Activated CD4-positive, alpha-beta memory T cell treated with anti-CD3 and anti-CD28 coated beads, Interleukin-2, amount 10 ng/mL, durations not matched to agents 7 days and 5 days (primary cell): ENCODE results near the gene PFDN4. TPM values are rescaled to one million over a fixed set of nuclear protein-coding genes. Genes with fewer than 3 reads are reported as not detected.
A peak's percentile ranks its signal among the peaks of the same experiment; 100 is the strongest.

Experiments
- CTCF ChIA-PET: fragments of 350-600 bp; sonication (Branson Sonifier 250); formaldehyde crosslinking; loops from one replicate; lab custom pipeline; 2021; ENCODE audit warnings: antibody characterized with exemption, inconsistent platforms; lab: Charles Lee
- POLR2A ChIA-PET: fragments of 350-600 bp; sonication (Branson Sonifier 250); formaldehyde crosslinking; loops from one replicate; lab custom pipeline; 2021; ENCODE audit warnings: antibody characterized with exemption; lab: Charles Lee
- DNase-seq: peaks from one replicate; pipeline ENCODE4 v3.0.0-alpha.2; 2020
- H3K27ac Mint-ChIP-seq: one replicate; pipeline ENCODE4 v1.8.0; 2021; ENCODE audit warnings: mild to moderate bottlenecking, mixed read lengths
- H3K27me3 Mint-ChIP-seq: one replicate; pipeline ENCODE4 v1.8.0; 2021; ENCODE audit warnings: mixed read lengths
- H3K36me3 Mint-ChIP-seq: one replicate; pipeline ENCODE4 v1.8.0; 2021; ENCODE audit warnings: low read depth, mixed read lengths
- H3K4me1 Mint-ChIP-seq: one replicate; pipeline ENCODE4 v1.8.0; 2021; ENCODE audit warnings: mixed read lengths
- H3K4me3 Mint-ChIP-seq: one replicate; pipeline ENCODE4 v1.8.0; 2021; ENCODE audit warnings: mild to moderate bottlenecking, mixed read lengths
- H3K9me3 Mint-ChIP-seq: one replicate; pipeline ENCODE4 v1.8.0; 2021; ENCODE audit warnings: mixed read lengths
- total RNA-seq, 2 experiments: library from RNA; stranded (reverse); gene quantifications; one replicate each; pipeline ENCODE4 v1.2.3, GENCODE V29; 2021

PFDN4 gene
- total RNA-seq = 10 to 100 TPM; 28.1 to 30.3 TPM

DNA sequence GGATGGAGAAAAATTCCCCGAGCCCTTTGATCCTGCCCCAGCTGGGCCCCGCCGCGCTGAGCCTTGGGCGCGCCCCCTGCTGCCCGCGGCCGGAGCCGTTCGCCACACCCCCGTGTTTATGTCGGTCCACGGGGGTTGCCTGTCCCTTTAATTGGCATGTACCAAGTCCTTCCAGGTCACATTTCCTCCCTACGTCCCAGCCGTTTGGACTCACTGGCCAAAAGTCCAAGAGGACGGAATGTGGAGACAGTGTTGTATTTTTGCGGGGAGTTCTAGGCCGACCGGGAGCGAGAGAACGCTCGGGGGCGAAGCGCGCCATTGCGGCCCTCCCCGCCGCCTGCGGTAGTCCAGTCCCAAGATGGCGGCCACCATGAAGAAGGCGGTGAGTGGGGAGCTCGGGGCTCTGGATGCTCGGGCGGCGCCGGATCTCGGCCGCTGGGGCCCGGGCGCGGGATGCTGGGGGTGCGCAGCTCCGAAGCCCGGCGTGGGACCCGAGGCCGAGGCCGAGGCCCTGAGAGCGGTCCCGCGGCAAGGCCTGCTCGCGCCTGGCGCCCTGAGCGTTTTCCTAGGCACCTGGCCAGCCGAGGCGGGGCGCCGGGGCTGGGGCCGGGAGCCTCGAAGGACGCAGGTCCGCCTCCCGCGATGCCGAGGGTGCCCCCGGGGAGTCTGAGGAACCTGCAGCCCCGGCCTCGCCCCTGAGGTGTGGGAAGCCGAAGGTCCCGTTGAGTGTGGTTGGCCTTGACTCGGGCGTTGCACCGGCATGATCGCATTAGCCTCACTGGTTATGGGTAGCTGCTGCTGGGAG is at the start of gene PFDN4:
Gene PFDN4, plus strand, starts transcription at position 345 of the 805 bp plus-strand sequence. Its CDS starts 14 bp downstream, at position 359.
- Mint-ChIP-seq H3K36me3 (peaks cover 7% of the 10 kb centered on the region), H3K27ac (peak within 1 kb of the TSS; percentile 96), H3K27me3 (no peaks in the 10 kb centered on the region), H3K4me3 (peak within 1 kb of the TSS; percentile 93), H3K9me3 (no peaks in the 10 kb centered on the region), H3K4me1 (peaks cover 21% of the 10 kb centered on the region)
- DNase-seq = peak; percentile 79
- ChIA-PET POLR2A (interaction anchor here (0.9 to 2.5 kb wide), 9 partner anchors 8 to 453 kb away, joined by 3 to 8 read pairs (median 5); no protein-coding TSS in a partner anchor), CTCF (interaction anchor here (0.6 to 3.9 kb wide), 16 partner anchors 8 to 1233 kb away, joined by 3 to 21 read pairs (median 4); no protein-coding TSS in a partner anchor)

GRCh38 chr20:54158226-54158625 is 49.7 kb upstream of the PFDN4 start:
- Mint-ChIP-seq H3K4me3 (no peak overlapping the region), H3K27me3 (peaks cover 13% of the 10 kb centered on the region), H3K9me3 (no peaks in the 10 kb centered on the region), H3K4me1 (no peaks in the 10 kb centered on the region), H3K27ac (no peak overlapping the region), H3K36me3 (no peaks in the 10 kb centered on the region)
- ChIA-PET CTCF (no interaction called here), POLR2A (no interaction called here)
- no peak for DNase-seq

DNA sequence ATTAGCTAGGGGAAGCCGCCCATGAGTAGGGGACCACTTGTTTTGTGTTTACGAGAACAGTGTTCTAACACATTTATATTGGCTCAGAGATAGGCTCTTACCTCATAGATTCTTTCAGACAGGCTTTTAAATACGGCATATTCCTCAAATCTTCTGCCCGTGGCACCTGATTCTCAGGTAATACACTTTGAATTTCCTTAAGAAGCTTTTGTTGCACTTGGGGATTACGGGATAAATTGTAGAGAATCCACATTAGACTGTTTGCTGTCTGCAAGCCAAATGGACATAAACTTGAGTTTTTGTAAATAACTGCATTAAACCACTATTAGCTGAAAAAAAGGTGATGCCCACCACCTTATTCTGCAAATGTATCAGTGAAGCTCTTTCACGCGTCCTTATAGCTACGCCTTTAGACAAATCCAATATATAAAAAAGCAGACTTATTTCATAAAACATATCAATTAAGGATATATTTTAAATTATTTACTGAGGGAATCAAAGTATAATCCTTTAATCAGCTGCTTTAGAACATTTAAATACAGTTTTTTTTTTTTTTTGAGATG is 49.0 kb upstream of the PFDN4 start:
- peaks cover 14% of the 10 kb centered on the region for H3K27me3 Mint-ChIP-seq
- DNase-seq = no peak
- H3K36me3 Mint-ChIP-seq = no peaks in the 10 kb centered on the region
- H3K9me3 Mint-ChIP-seq = no peaks in the 10 kb centered on the region
- POLR2A ChIA-PET = no interaction called here
- CTCF ChIA-PET = no interaction called here
- no peaks in the 10 kb centered on the region for H3K4me1 Mint-ChIP-seq
- H3K27ac Mint-ChIP-seq = no peak overlapping the region
- no peak overlapping the region for H3K4me3 Mint-ChIP-seq

GRCh38 chr20:54160065-54161007 is 47.6 kb upstream of the PFDN4 start:
- POLR2A ChIA-PET = no interaction called here
- no peak for DNase-seq
- Mint-ChIP-seq H3K27ac (no peak overlapping the region), H3K9me3 (no peaks in the 10 kb centered on the region), H3K27me3 (peaks cover 15% of the 10 kb centered on the region), H3K36me3 (no peaks in the 10 kb centered on the region), H3K4me1 (no peaks in the 10 kb centered on the region), H3K4me3 (no peak overlapping the region)
- CTCF ChIA-PET = interaction anchor here (1.1 kb wide), 1 partner anchor 57 kb away, joined by 3 read pairs; no protein-coding TSS in a partner anchor

DNA sequence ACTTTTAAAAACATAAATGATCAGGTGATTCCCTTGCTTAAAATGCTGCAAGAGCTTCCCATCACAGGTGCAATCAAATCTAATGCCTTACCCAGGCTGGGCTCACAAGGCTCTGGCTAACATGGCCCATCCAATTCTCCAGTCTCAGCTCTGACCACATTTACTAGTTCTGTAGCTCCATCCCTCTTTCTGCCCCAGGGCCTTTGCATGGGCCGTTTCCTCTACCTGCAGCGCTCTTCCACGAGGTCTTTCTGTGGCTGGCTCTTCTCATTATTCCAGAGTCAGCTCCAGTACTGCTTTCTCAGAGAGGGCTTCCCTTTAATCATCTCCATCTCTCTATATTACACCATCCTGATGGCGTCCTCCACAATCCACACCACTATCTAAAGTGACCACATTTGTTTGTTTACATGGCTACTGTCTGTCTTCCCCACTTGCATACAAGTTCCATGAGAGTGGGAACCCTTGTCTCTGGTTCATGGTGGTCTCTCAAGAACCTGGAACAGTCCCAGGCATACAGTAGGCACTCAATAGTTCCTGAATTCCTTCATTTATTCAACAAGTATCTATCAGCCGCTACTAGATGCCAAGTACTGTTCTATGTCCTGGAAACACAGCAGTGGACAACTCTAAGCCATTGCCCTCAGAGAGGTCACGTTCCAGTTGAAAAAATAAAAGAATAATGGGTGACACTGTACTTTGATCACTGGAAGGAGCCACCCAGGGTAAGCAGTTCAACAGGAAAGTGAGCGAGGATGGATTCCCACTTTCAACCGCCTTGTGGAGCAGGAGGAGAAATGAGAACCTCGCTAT is 46.7 kb upstream of the PFDN4 start:
- POLR2A ChIA-PET = no interaction called here
- peaks cover 18% of the 10 kb centered on the region for H3K27me3 Mint-ChIP-seq
- H3K4me3 Mint-ChIP-seq = no peak overlapping the region
- H3K9me3 Mint-ChIP-seq = no peaks in the 10 kb centered on the region
- H3K4me1 Mint-ChIP-seq = no peaks in the 10 kb centered on the region
- H3K27ac Mint-ChIP-seq = no peak overlapping the region
- no peaks in the 10 kb centered on the region for H3K36me3 Mint-ChIP-seq
- no peak for DNase-seq
- CTCF ChIA-PET = interaction anchor here (1.1 kb wide), 1 partner anchor 58 kb away, joined by 3 read pairs; no protein-coding TSS in a partner anchor

GRCh38 chr20:54161821-54162149 is 46.1 kb upstream of the PFDN4 start:
- ChIA-PET CTCF (no interaction called here), POLR2A (no interaction called here)
- Mint-ChIP-seq H3K9me3 (no peaks in the 10 kb centered on the region), H3K36me3 (no peaks in the 10 kb centered on the region), H3K27ac (no peak overlapping the region), H3K27me3 (peaks cover 16% of the 10 kb centered on the region), H3K4me3 (no peak overlapping the region), H3K4me1 (no peaks in the 10 kb centered on the region)
- no peak for DNase-seq

GRCh38 chr20:54162378-54163009 is 45.4 kb upstream of the PFDN4 start:
- Mint-ChIP-seq H3K4me1 (no peaks in the 10 kb centered on the region), H3K9me3 (no peaks in the 10 kb centered on the region), H3K36me3 (no peaks in the 10 kb centered on the region), H3K4me3 (no peak overlapping the region), H3K27me3 (peaks cover 16% of the 10 kb centered on the region), H3K27ac (no peak overlapping the region)
- CTCF ChIA-PET = no interaction called here
- DNase-seq = no peak
- POLR2A ChIA-PET = no interaction called here

- H3K9me3 Mint-ChIP-seq = no peaks in the 10 kb centered on the region
- no peak for DNase-seq
- no peaks in the 10 kb centered on the region for H3K4me1 Mint-ChIP-seq
- peaks cover 24% of the 10 kb centered on the region for H3K27me3 Mint-ChIP-seq
- no peak overlapping the region for H3K27ac Mint-ChIP-seq
- ChIA-PET CTCF (no interaction called here), POLR2A (no interaction called here)
- H3K4me3 Mint-ChIP-seq = no peak overlapping the region
- H3K36me3 Mint-ChIP-seq = no peaks in the 10 kb centered on the region
Measured at GRCh38 chr20:54163402-54163801, 44.5 kb upstream of the PFDN4 start.

- H3K27ac Mint-ChIP-seq = no peak overlapping the region
- H3K27me3 Mint-ChIP-seq = peaks cover 34% of the 10 kb centered on the region
- no peak for DNase-seq
- no peaks in the 10 kb centered on the region for H3K36me3 Mint-ChIP-seq
- no peaks in the 10 kb centered on the region for H3K9me3 Mint-ChIP-seq
- POLR2A ChIA-PET = no interaction called here
- H3K4me3 Mint-ChIP-seq = no peak overlapping the region
- H3K4me1 Mint-ChIP-seq = no peaks in the 10 kb centered on the region
- CTCF ChIA-PET = no interaction called here
Measured at GRCh38 chr20:54165014-54165413, 42.9 kb upstream of the PFDN4 start.

DNA sequence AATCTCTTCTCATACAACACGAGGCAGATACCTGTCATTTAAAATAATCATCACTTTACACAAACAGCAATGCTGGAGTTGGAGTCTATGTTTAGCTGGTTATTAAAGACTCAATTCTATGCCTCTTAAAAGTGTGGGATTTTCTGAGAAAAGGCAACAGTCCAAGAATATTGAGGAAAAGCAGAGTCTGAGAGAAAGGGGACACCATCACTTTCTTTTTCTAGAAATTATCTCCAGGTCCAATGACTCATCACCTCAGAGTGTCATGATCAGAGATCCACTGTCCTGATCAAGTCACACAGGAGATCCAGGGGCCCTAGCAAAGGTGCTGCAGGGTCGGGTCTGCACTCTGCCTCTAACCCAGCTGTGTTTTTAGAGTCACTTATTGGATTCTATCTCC is 42.1 kb upstream of the PFDN4 start:
- Mint-ChIP-seq H3K27ac (no peak overlapping the region), H3K4me1 (no peaks in the 10 kb centered on the region), H3K36me3 (no peaks in the 10 kb centered on the region), H3K27me3 (peaks cover 40% of the 10 kb centered on the region), H3K4me3 (no peak overlapping the region), H3K9me3 (no peaks in the 10 kb centered on the region)
- DNase-seq = no peak
- POLR2A ChIA-PET = no interaction called here
- CTCF ChIA-PET = interaction anchor here (1.6 kb wide), 1 partner anchor 54 kb away, joined by 3 read pairs; no protein-coding TSS in a partner anchor

- ChIA-PET CTCF (interaction anchor here (1.6 kb wide), 1 partner anchor 52 kb away, joined by 3 read pairs; no protein-coding TSS in a partner anchor), POLR2A (no interaction called here)
- no peaks in the 10 kb centered on the region for H3K4me1 Mint-ChIP-seq
- no peak overlapping the region for H3K4me3 Mint-ChIP-seq
- no peaks in the 10 kb centered on the region for H3K9me3 Mint-ChIP-seq
- no peak overlapping the region for H3K27ac Mint-ChIP-seq
- H3K27me3 Mint-ChIP-seq = peaks cover 48% of the 10 kb centered on the region
- no peaks in the 10 kb centered on the region for H3K36me3 Mint-ChIP-seq
- DNase-seq = no peak
Measured at GRCh38 chr20:54166987-54167662, 40.8 kb upstream of the PFDN4 start.
